ENCODE data around the gene NETO2. TPM values are rescaled to one million over a fixed set of nuclear protein-coding genes. Genes with fewer than 3 reads are reported as not detected.

NETO2 gene
- total RNA-seq, 2 donors from 2014 or later: 3.0 to 3.1 TPM

- DNase-seq (no peak), ATAC-seq (no peak)
- H3K4me1 ChIP-seq: no peaks in the 10 kb centered on the region
- no peak overlapping the region for H3K27ac ChIP-seq
- no peaks in the 10 kb centered on the region for H3K9me3 ChIP-seq
- H3K27me3 ChIP-seq: no peaks in the 10 kb centered on the region
- H3K36me3 ChIP-seq (replicated peaks in 1 of 2; ENCODE audit: insufficient read depth in 1 of 2, low read depth in 2 of 2): no peaks in the 10 kb centered on the region
- no peak for TF ChIP-seq POLR2A (IDR thresholded peaks at IDR 0.05)
- no peak for TF ChIP-seq CTCF (IDR thresholded peaks at IDR 0.05)
- no peak overlapping the region for H3K4me3 ChIP-seq
- intact Hi-C loops (cut with DNase I): no loop called here
- 84 to 93% methylated on average over 5 of the region's 5 CpGs for WGBS, 2 donors
Observed at GRCh38 chr16:47067203-47067602, 76.5 kb downstream of the NETO2 start.

GRCh38 chr16:47065766-47066688, 77.7 kb downstream of the NETO2 start:
- no peaks in the 10 kb centered on the region for H3K4me1 ChIP-seq
- no peaks in the 10 kb centered on the region for H3K9me3 ChIP-seq
- H3K27me3 ChIP-seq: no peaks in the 10 kb centered on the region
- H3K4me3 ChIP-seq: no peak overlapping the region
- H3K27ac ChIP-seq: no peak overlapping the region
- WGBS, 2 donors: 47 to 52% methylated on average over 13 of the region's 13 CpGs
- intact Hi-C loops (cut with DNase I): no loop called here
- no peak for DNase-seq
- TF ChIP-seq CTCF (IDR thresholded peaks at IDR 0.05) (no peak), POLR2A (IDR thresholded peaks at IDR 0.05) (no peak)
- no peaks in the 10 kb centered on the region for H3K36me3 ChIP-seq (replicated peaks in 1 of 2; ENCODE audit: insufficient read depth in 1 of 2, low read depth in 2 of 2)
- no peak for ATAC-seq

- no peaks in the 10 kb centered on the region for H3K9me3 ChIP-seq
- H3K4me3 ChIP-seq: no peak overlapping the region
- no peak for TF ChIP-seq CTCF (IDR thresholded peaks at IDR 0.05)
- no peak for TF ChIP-seq POLR2A (IDR thresholded peaks at IDR 0.05)
- 70 to 93% methylated on average over 4 of the region's 4 CpGs for WGBS, 2 donors
- ATAC-seq (no peak), DNase-seq (no peak)
- no peaks in the 10 kb centered on the region for H3K36me3 ChIP-seq (replicated peaks in 1 of 2; ENCODE audit: insufficient read depth in 1 of 2, low read depth in 2 of 2)
- intact Hi-C loops (cut with DNase I): no loop called here
- no peaks in the 10 kb centered on the region for H3K27me3 ChIP-seq
- H3K4me1 ChIP-seq: no peaks in the 10 kb centered on the region
- no peak overlapping the region for H3K27ac ChIP-seq
Observed at GRCh38 chr16:47064775-47065174, 79.0 kb downstream of the NETO2 start.

GRCh38 chr16:47063011-47063724, 80.6 kb downstream of the NETO2 start:
- no peaks in the 10 kb centered on the region for H3K4me1 ChIP-seq
- no peaks in the 10 kb centered on the region for H3K27me3 ChIP-seq
- H3K36me3 ChIP-seq (replicated peaks in 1 of 2; ENCODE audit: insufficient read depth in 1 of 2, low read depth in 2 of 2): no peaks in the 10 kb centered on the region
- DNase-seq (no peak), ATAC-seq (no peak)
- H3K4me3 ChIP-seq: no peak overlapping the region
- no peaks in the 10 kb centered on the region for H3K9me3 ChIP-seq
- intact Hi-C loops (cut with DNase I): no loop called here
- no peak overlapping the region for H3K27ac ChIP-seq
- WGBS, 2 donors: 82 to 93% methylated on average over 6 to 7 of the region's 7 CpGs
- TF ChIP-seq CTCF (IDR thresholded peaks at IDR 0.05): no peak
- no peak for TF ChIP-seq POLR2A (IDR thresholded peaks at IDR 0.05)
